K562 (cell line): ENCODE results near the gene LMAN1L. TPM values are rescaled to one million over a fixed set of nuclear protein-coding genes. Genes with fewer than 3 reads are reported as not detected.
A peak's percentile ranks its signal among the peaks of the same experiment; 100 is the strongest.

ENCODE experiments used
- ARID4B ChIP-seq: sonication (generic); formaldehyde crosslinking; IDR thresholded peaks from 2 replicates; pipeline ENCODE4 v1.8.0; 2022; ENCODE audit warnings: mild to moderate bottlenecking, missing genetic modification reagents
- CBX5 ChIP-seq: IDR thresholded peaks from 2 replicates; pipeline ENCODE4 v1.6.1; 2014; ENCODE audit warnings: low read depth, borderline replicate concordance
- CCNT2 ChIP-seq: IDR thresholded peaks from 2 replicates; pipeline ENCODE4 v1.6.1; 2011; ENCODE audit warnings: borderline replicate concordance, low read depth, mild to moderate bottlenecking, moderate library complexity, mixed read lengths, low read length; ENCODE audit not compliant: insufficient read length; ENCODE audit errors: extremely low read depth
- CHD1 ChIP-seq: fragments of 200-600 bp; sonication (generic); IDR thresholded peaks from one replicate; pipeline ENCODE4 v1.6.1; 2012; ENCODE audit warnings: mild to moderate bottlenecking, moderate library complexity, low read length, inconsistent platforms
- ELK1 ChIP-seq: sonication (generic); formaldehyde crosslinking; IDR thresholded peaks from 2 replicates; pipeline ENCODE4 v1.8.1; 2022; ENCODE audit warnings: missing genetic modification reagents
- FOXK2 ChIP-seq, 2 experiments: fragments of 450-650 bp; IDR thresholded peaks in 1 of 2; conservative IDR thresholded peaks in 1 of 2; 2 replicates each; pipeline ENCODE4 v1.6.1; 2016; ENCODE audit warnings: low read depth in 2 of 2, mild to moderate bottlenecking in 1 of 2
- HMGN3 ChIP-seq: IDR thresholded peaks from 2 replicates; pipeline ENCODE4 v1.6.1; 2011; ENCODE audit warnings: borderline replicate concordance, low read depth, mild to moderate bottlenecking, mixed read lengths, low read length; ENCODE audit not compliant: insufficient read length; ENCODE audit errors: extremely low read depth
- KLF16 ChIP-seq: IDR thresholded peaks from 2 replicates; pipeline ENCODE4 v1.6.1; 2016; ENCODE audit warnings: antibody characterized with exemption
- NR2F6 ChIP-seq: fragments of 450-650 bp; formaldehyde crosslinking; IDR thresholded peaks from 2 replicates; pipeline ENCODE4 v1.4.0; 2020; ENCODE audit warnings: mild to moderate bottlenecking
- PTRF ChIP-seq: fragments of 450-650 bp; IDR thresholded peaks from 2 replicates; pipeline ENCODE4 v1.6.1; 2016; ENCODE audit warnings: mild to moderate bottlenecking, missing genetic modification characterization, missing compliant biosample characterization
- SIN3A ChIP-seq, 2 experiments: fragments of 150-350 bp in 1 of 2; IDR thresholded peaks; 2 replicates each; pipeline ENCODE4 v1.6.1; 2011 to 2016; ENCODE audit warnings: borderline replicate concordance in 2 of 2, low read depth in 2 of 2, low read length in 2 of 2, mild to moderate bottlenecking in 2 of 2, moderate library complexity in 2 of 2; ENCODE audit not compliant: control insufficient read depth in 1 of 2
- SRF ChIP-seq, 2 experiments: fragments of 250-450, 450-650 bp in 1 of 2; sonication (Bioruptor Pico) in 1 of 2; sonication (generic) in 1 of 2; formaldehyde crosslinking; IDR thresholded peaks; 2 replicates each; pipeline versions ENCODE4 v1.5.0 to v1.5.1; 2020 to 2022; ENCODE audit warnings: mild to moderate bottlenecking in 1 of 2, missing genetic modification reagents in 1 of 2
- STAT6 ChIP-seq: sonication (generic); formaldehyde crosslinking; IDR thresholded peaks from 2 replicates; pipeline ENCODE4 v1.8.1; 2023; ENCODE audit warnings: mild to moderate bottlenecking, missing genetic modification reagents
- TSC22D4 ChIP-seq: fragments of 450-650 bp; IDR thresholded peaks from 2 replicates; pipeline ENCODE4 v1.6.1; 2016; ENCODE audit warnings: missing genetic modification characterization, missing biosample characterization, control low read depth
- ZBTB12 ChIP-seq: fragments of 250-450 bp; sonication (Bioruptor Pico); IDR thresholded peaks from 2 replicates; pipeline ENCODE4 v1.4.0; 2020
- ZNF165 ChIP-seq: fragments of 250-450 bp; sonication (Bioruptor Pico); IDR thresholded peaks from 2 replicates; pipeline ENCODE4 v1.4.0; 2020; ENCODE audit warnings: borderline replicate concordance
- ZNF57 ChIP-seq: fragments of 450-650 bp; formaldehyde crosslinking; IDR thresholded peaks from 2 replicates; pipeline ENCODE4 v1.4.0; 2020; ENCODE audit warnings: mild to moderate bottlenecking, moderate library complexity
- polyA plus RNA-seq, 8 experiments: library from polyadenylated mRNA; depleted of rRNA in 4 of 8; stranded (reverse) in 5 of 8; unstranded in 3 of 8; fragments of >200 nt; fragmentation: Nextera tagmentation in 2 of 8; fragmentation: Illumina TruSeq in 1 of 8; extraction: Ambion mirVana in 2 of 8; extraction: Trizol in 1 of 8; gene quantifications; 2 replicates each; pipeline versions ENCODE4 v1.2.1 to v1.2.3, GENCODE V29; 2011 to 2014; ENCODE audit warnings: inconsistent platforms in 1 of 8, missing spikeins in 1 of 8
- total RNA-seq, 7 experiments: library from RNA; depleted of rRNA in 6 of 7; stranded (reverse); fragments of >200 nt in 6 of 7; fragmentation: Illumina TruSeq in 2 of 7; extraction: Trizol in 2 of 7; gene quantifications; 2 replicates each; pipeline versions ENCODE4 v1.2.1 to v1.2.3, GENCODE V29; 2011 to 2021; ENCODE audit warnings: low replicate concordance in 1 of 7

Gene LMAN1L
- total and polyA plus RNA-seq, 9 of the 15 experiments (the other 6 are each of a cell fraction or from before 2014, with no cell fraction given) = not detected

GRCh38 chr15:74799856-74800558 lies 12.6 kb upstream of the LMAN1L start (continued):
- TF ChIP-seq ZBTB12 (CRISPR knock-in tag) = no peak
- 0 out of 4 replicates have a peak, but pooled peaks of 1 of the 2 experiments have one; percentile 8 for TF ChIP-seq SIN3A (IDR thresholded peaks at IDR 0.05; ENCODE audit: borderline replicate concordance in 2 of 2, control insufficient read depth in 1 of 2, low read depth in 2 of 2, low read length in 2 of 2)
- no peak for TF ChIP-seq CCNT2
- no peak for TF ChIP-seq TSC22D4 (tag)
- no peak for TF ChIP-seq NR2F6 (CRISPR knock-in tag)
- 0 out of 2 replicates have a peak, but pooled peaks have one; percentile 38 for TF ChIP-seq ZNF165 (CRISPR knock-in tag)
- 0 out of 2 replicates have a peak, but pooled peaks have one; percentile 58 for TF ChIP-seq KLF16
- no peak for TF ChIP-seq FOXK2 (conservative IDR thresholded peaks at IDR 0.05 in 1 of 2, IDR thresholded peaks at IDR 0.05 in 1 of 2; ENCODE audit: low read depth in 2 of 2)
- no peak for TF ChIP-seq CBX5
- no peak for TF ChIP-seq ARID4B (CRISPR knock-in tag)
- no peak for TF ChIP-seq STAT6
- TF ChIP-seq SRF (CRISPR knock-in tag; IDR thresholded peaks at IDR 0.05) = 0 out of 4 replicates have a peak, but pooled peaks of 1 of the 2 experiments have one; percentile 39
- TF ChIP-seq HMGN3 = peak; percentile 60
- no peak for TF ChIP-seq CHD1
- TF ChIP-seq ZNF57 (CRISPR knock-in tag) = no peak
- TF ChIP-seq PTRF (tag) = no peak
- TF ChIP-seq ELK1 (CRISPR knock-in tag) = no peak
